Measurements from ENCODE around the gene PCDH1.

DNA sequence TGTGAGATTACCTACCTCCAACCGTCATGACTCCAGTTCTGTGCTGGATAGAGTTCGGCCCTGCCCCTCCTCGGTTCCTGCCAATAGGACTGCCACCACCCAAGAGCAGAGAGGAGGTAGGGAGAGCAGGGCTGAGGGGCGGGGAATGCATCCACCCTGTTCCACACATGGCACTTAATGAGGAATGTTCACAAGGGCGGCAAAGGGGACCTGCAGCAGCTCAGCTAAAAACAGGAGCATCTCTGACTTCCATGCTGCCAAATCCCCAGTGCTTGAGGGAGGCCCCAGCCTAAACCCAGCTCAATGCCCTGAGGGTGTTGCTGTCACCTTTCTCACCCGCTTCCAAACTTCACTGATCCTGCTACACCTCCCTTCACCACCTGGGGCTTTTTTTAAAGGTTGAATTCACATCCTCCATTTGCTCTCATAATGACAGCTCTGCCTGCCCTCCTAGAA lies 37.7 kb upstream of the PCDH1 start:
- TF ChIP-seq, protein P1, sequence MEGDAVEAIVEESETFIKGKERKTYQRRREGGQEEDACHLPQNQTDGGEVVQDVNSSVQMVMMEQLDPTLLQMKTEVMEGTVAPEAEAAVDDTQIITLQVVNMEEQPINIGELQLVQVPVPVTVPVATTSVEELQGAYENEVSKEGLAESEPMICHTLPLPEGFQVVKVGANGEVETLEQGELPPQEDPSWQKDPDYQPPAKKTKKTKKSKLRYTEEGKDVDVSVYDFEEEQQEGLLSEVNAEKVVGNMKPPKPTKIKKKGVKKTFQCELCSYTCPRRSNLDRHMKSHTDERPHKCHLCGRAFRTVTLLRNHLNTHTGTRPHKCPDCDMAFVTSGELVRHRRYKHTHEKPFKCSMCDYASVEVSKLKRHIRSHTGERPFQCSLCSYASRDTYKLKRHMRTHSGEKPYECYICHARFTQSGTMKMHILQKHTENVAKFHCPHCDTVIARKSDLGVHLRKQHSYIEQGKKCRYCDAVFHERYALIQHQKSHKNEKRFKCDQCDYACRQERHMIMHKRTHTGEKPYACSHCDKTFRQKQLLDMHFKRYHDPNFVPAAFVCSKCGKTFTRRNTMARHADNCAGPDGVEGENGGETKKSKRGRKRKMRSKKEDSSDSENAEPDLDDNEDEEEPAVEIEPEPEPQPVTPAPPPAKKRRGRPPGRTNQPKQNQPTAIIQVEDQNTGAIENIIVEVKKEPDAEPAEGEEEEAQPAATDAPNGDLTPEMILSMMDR (IDR thresholded peaks at IDR 0.05), result peak; percentile 19; the same call in 1 of the 2 replicates
- no peak for TF ChIP-seq ZFX (IDR thresholded peaks at IDR 0.05; ENCODE audit: borderline replicate concordance)

Measured in 22Rv1 (cell line).